GM19372 (cell line): ENCODE results near the gene TRIM7.
A peak's percentile ranks its signal among the peaks of the same experiment; 100 is the strongest.
"Not testable (repeated sequence)": the region's sequence is repeated elsewhere in the genome, so short reads cannot be mapped to it uniquely, and the experiment has no call there.

ENCODE experiments used
- ATAC-seq: cut with Tn5 transposase; IDR thresholded peaks from one replicate; pipeline ENCODE4 v1.9.1; 2021; ENCODE audit warnings: mild to moderate bottlenecking, low read depth, moderate library complexity; ENCODE audit not compliant: unreplicated experiment

The TRIM7 gene

GRCh38 chr5:181194489-181195248 is 10.3 kb downstream of the TRIM7 start:
- no peak for ATAC-seq

GRCh38 chr5:181193656-181194055 is 11.3 kb downstream of the TRIM7 start:
- ATAC-seq: no peak

GRCh38 chr5:181192337-181193046 is 12.5 kb downstream of the TRIM7 start:
- no peak for ATAC-seq

GRCh38 chr5:181191526-181192336 is 13.3 kb downstream of the TRIM7 start:
- ATAC-seq: peak; percentile 54

- peak; percentile 16 for ATAC-seq
These were observed 14.1 kb downstream of the TRIM7 start for GRCh38 chr5:181190711-181191525.

- ATAC-seq: no peak
These were observed 14.9 kb downstream of the TRIM7 start for GRCh38 chr5:181189962-181190710.

GRCh38 chr5:181189363-181189961 is 15.5 kb downstream of the TRIM7 start:
- ATAC-seq: no peak

GRCh38 chr5:181188700-181189362 is 16.2 kb downstream of the TRIM7 start:
- no peak for ATAC-seq

- no peak for ATAC-seq
These were observed 17.3 kb downstream of the TRIM7 start for GRCh38 chr5:181187500-181188213.

GRCh38 chr5:181186986-181187499 is 18.0 kb downstream of the TRIM7 start:
- no peak for ATAC-seq

- ATAC-seq: no peak
These were observed 19.0 kb downstream of the TRIM7 start for GRCh38 chr5:181186022-181186421.

GRCh38 chr5:181185560-181185959 is 19.4 kb downstream of the TRIM7 start:
- ATAC-seq: no peak

- ATAC-seq: no peak
These were observed 20.2 kb downstream of the TRIM7 start for GRCh38 chr5:181184845-181185216.

- ATAC-seq: no peak
These were observed 22.3 kb downstream of the TRIM7 start for GRCh38 chr5:181182651-181183050.

GRCh38 chr5:181181650-181182565 is 23.1 kb downstream of the TRIM7 start:
- ATAC-seq: peak; percentile 54

GRCh38 chr5:181177559-181177958 is 27.4 kb downstream of the TRIM7 start:
- not testable (repeated sequence) for ATAC-seq
